DMS153 (cell line): ENCODE results near the gene SYCN.

ENCODE experiments used
- DNase-seq: peaks from one replicate; lab custom pipeline; 2025; lab: John Stamatoyannopoulos, UW

SYCN gene

DNA sequence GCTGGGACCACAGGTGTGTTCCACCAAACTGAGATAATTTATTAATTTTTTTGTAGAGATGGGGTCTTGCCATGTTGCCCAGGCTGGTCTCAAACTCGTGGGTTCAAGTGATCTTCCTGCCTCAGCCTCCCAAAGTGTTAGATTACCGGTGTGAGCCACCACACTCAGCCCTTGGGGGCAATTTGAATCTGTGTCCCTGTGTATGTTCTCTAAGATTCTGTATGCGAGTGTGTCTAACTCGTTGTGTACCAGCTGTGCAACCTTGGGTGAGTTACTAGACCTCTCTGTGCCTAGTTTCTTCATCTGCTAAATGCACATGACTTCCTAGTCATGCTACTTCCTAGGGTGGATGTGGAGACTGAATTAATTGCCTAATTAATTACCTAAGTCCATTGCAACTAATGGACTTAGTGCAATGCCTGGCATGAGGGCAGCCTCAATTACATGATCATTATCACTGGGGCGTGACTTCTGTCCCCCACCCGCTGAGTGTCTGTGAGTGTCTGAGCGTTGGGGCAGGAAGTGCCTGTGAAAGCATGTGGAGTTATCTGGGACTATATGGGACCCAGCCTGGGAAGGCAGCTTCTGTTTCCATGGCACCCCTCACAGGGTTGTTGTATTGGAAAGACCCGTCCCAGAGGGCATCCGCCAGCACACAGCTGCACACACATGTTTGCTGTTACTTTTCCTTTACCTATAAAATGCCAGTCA is 9.1 kb downstream of the SYCN start:
- DNase-seq, result no peak

DNA sequence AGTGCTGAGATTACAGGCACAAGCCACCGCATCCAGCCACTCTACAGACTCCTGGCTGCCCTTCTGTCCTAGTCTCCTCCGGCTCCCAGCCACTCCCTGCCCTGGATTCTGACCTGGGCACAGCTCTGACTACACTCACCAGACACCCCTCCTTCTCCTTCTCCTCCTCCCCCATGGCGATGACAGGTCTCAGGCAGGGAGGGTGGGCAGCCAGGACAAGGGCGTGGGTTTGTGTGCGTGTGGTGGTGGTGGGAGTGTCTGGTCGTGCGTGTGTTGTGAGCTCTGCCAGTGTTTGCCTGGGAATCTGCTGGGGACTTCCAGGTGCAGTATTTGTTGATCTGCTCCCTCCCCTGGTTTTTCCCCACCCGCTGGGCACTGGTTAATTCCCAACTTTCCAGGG is 10.3 kb downstream of the SYCN start:
- no peak for DNase-seq

DNA sequence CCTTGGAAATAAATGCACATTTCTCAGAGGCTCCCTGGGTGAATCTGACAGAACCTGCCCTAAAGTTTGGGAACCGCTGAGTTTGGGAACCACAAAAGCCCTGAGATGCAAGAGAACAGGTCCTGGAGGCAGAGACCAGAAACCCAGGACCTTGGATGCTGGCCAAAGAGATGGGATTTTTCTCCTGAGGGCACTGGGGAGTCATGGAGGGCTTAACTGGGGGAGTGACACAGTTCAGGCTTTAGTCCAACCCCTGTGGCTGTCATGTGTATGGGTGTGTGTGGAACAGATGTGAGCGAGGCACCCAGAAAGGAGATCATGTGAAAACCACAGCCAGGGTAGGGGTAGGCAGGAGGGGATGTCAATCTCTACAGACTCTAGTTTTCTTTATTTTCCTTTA is 11.2 kb downstream of the SYCN start:
- no peak for DNase-seq

DNA sequence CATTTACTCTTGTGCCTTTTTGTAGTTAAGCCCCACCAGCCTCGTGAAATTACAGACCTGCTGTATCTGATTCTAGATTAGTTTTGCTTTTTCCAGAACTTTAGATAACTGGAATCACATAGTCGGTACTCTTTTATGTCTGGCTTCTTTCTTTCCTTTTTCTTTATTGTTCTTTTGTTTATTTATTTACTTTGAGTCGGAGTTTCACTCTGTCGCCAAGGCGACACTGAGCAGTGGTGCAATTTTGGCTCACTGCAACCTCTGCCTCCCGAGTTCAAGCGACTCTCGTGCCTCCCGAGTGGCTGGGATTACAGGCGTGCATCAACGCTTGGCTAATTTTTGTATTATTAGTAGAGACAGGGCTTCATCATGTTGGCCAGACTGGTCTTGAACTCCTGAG is 13.3 kb downstream of the SYCN start:
- no peak for DNase-seq

DNA sequence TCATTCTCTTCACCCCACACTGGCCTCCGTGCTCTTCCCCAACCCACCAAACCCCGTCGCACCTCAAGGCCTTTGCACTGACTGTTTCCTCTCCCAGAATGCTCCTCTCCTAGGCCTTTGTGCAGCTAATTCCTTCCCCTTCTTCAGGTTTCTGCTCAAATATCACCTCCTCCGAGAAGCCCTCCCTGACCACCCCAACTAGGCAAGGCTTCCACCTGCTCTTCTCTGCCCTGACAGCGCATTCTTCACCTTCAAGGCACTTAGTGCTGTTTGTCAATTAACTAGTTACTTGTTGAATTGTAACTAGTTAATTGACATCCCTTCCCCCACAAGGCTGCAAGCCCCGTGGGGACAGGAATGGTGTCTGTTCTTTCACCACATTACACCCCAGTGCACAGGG is 15.1 kb downstream of the SYCN start:
- DNase-seq, result no peak

DNA sequence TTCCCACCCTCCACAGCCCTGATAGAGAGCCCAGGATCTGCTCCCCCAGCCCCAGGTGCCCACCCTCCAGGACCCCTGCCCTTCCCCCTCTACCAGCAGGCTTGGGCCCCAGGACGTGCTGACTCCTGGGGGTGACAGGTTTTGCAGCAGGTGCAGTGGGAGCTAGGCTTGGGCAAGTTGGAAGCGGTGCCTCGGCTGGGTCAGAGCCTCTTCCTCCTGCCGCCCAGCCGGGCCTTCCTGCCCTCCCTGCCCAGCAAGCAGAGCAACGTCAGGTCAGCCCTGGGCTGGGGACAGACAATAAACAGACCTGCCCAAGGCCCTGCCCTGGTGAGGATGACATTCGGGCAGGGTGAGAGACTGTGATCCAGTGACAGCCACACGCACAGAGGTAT is 16.5 kb downstream of the SYCN start:
- no peak for DNase-seq

DNA sequence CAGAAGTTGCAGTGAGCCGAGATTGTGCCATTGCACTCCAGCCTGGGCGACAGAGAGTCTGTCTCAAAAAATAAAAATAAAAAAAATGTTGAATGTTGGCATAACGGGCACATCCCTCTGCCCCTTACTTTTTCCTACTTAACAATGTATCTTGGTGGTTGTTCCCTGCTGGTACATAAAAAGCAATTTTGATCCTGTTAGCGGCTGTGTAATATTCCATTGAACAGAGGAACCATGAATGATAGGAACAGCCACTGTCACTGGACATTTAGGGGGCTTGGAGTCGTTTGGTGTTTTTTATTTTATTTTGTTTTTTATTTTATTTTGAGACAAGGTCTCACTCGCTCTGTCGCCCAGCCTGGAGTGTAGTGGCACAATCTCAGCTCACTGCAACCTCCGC is 17.7 kb downstream of the SYCN start:
- DNase-seq, result no peak

DNA sequence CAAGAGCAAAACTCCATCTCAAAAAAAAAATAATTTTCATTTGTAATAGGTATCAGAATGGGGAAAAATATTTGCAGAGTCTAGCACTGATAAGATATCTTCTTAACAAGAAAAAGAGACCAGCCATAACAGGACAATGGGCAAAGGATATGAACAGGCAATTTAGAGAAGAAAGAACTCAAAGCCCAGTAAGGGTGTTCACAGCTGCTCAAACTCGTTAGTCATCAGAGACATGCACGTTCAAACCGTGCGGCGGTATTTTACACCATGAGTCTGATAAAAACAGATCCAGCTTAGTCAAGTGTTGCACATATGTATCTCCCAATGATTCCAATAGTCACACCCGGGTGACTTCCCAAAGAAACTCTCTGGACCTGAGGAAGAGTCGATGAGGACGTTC is 21.0 kb downstream of the SYCN start:
- DNase-seq, result no peak

DNA sequence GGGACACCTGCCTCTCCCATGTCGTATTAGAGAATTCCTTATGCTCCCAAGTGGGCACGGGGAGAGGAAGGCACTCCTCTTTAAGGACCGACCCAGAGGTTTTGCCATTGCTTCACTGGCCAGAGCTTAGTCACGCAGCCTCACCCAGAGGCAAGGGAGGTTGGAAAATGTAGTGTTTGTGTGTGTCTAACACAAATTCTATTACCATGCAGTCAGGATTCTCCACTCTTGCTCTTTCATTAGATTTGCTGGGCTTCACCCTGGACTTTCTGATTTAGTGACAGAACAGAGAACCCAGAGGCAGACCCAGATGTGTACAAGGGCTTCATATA is 21.9 kb downstream of the SYCN start:
- no peak for DNase-seq

DNA sequence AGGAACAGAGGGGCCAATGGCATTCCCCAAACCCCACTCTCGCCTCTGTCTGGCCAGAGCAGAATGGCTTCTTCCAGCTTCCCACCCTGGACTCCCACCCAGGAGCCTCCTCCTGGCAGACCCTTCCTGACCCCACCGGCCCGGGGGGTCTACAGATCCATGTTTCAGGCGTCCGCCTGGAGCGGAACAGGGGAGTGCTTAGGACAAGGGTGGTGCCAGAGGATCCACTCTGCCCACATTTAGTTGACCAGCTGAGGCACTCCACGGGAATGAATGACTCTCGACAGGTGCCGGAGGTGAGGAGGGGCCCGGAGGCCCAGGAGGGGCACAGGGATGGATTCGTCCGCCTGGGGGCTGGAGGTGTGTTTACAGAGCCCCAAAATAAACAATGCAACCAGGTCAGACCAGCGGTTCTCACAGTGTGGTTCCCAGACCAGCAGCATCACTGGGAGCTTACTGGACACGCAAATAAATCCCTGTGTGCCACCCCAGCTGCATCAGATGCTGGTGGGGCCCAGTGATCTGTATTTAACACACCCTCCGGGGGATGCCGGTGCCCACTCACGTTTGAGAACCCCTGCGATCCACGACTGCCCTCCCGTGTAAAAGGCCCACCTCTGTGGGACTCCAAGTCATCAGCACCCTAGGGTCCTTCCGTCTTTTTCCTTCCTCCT is 22.4 kb downstream of the SYCN start:
- DNase-seq, result no peak

DNA sequence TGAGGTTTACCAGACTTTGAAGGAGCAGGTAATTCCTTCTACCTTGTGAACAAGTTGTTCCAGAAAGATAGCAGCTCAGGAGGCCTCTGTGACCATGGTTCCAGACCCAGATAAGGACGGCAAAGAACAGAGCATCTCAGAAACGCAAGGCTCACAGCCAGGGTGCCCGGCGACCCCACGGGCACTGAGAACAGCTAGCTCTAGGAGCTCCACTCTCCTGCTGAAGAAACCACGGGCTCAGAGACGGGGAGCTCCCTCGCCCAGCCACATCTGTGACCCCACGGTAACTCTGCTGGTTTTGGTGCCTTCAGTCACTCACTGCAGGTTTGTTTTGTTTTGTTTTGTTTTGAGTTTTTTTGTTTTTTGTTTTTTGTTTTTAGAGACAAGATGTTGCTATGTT is 23.3 kb downstream of the SYCN start:
- DNase-seq, result no peak

DNA sequence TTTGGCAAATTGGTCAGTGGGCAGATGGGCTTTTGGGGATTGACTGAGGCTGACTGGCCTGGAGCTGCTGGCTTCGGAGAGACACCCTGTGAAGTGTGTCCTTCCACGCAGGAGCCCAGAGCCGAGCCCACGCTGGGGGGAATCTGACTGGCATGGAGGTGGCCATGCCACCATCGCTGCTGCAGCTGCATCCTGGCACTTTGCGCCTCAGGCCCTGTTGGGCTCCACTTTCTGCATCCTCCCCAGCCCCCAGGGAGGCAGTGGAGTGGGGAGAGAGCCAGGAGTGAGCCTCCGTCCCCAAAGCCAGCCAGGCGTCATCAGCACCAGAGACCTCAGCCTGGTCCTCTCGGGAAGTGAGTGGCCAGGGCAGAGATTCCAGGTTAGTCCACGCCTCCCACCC is 24.3 kb downstream of the SYCN start:
- DNase-seq, result no peak

DNA sequence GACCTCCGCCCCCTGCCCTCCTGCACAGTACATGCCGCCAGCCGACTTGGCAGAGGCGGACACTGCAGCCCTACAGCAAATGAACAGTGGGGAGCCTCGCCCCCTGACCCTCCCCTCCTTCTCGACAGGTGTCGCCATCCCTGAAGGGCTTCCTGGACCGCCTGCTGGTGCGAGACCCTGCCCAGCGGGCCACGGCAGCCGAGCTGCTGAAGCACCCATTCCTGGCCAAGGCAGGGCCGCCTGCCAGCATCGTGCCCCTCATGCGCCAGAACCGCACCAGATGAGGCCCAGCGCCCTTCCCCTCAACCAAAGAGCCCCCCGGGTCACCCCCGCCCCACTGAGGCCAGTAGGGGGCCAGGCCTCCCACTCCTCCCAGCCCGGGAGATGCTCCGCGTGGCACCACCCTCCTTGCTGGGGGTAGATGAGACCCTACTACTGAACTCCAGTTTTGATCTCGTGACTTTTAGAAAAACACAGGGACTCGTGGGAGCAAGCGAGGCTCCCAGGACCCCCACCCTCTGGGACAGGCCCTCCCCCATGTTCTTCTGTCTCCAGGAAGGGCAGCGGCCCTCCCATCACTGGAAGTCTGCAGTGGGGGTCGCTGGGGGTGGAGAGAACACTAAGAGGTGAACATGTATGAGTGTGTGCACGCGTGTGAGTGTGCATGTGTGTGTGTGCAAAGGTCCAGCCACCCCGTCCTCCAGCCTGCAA is 25.6 kb downstream of the SYCN start:
- no peak for DNase-seq

DNA sequence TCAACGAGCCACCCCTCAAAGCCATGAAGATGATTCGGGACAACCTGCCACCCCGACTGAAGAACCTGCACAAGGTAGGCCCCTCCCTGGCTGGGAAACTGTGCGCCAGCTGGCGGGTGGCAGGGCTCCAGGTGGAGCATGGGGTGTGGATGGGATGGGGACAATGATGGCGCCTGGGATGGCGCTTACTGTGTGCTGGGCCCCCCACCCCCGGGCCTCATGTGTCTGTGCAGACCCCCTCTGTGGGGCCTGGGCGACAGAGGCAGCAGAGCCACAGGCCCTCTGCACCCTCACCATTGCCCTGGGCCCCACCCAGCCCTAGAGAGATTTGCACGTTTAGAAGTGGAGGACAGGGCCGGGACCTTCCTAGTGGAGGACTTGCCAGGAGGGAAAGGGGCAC is 26.3 kb downstream of the SYCN start:
- DNase-seq, result no peak

DNA sequence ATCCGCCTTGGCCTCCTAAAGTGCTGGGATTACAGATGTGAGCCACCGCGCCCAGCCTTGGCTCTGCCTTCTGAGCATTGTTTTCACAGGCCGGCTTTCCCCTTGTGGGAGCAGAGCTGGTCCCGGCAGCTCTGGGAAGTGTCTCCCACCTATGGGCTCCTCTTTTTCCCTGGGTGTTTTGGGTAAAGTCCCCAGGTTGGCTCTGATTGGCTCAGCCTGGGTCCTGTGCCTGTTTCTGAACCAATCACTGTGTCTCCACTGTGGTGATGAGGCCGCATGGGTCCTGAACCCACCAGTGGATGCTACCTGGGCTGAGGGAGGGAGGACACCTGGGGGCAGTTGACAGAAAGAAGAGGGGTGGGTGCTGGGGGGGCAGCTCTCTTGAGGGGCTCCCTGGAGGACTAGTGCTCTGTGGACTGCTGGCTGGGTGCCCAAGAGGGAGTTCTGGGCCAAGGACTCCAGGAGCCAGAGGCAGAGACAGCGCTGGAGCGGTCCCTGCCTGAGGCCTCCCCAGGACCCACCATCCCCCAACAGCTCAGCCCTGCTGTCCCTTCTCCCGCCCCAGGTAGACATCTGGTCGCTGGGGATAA is 26.9 kb downstream of the SYCN start:
- no peak for DNase-seq

DNA sequence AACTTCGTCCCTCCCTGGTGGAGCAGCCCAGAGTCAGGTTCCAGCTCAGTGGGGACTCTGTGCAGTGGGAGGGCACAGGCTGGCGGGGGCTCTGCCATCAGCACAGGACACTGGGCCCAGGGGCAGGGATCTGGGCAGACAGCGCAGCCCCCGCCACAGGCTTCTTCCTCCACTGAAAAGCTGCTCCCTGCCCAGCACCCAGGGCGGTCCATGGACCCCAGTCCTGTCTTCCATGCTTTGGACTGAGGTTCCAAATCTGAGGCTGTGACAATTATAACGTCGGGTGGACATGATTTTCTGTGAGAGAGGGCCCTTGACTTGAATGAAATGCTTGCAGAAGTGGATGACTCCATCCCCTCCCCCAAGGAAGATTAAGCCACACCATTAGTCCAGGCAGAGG is 28.5 kb downstream of the SYCN start:
- DNase-seq, result no peak

DNA sequence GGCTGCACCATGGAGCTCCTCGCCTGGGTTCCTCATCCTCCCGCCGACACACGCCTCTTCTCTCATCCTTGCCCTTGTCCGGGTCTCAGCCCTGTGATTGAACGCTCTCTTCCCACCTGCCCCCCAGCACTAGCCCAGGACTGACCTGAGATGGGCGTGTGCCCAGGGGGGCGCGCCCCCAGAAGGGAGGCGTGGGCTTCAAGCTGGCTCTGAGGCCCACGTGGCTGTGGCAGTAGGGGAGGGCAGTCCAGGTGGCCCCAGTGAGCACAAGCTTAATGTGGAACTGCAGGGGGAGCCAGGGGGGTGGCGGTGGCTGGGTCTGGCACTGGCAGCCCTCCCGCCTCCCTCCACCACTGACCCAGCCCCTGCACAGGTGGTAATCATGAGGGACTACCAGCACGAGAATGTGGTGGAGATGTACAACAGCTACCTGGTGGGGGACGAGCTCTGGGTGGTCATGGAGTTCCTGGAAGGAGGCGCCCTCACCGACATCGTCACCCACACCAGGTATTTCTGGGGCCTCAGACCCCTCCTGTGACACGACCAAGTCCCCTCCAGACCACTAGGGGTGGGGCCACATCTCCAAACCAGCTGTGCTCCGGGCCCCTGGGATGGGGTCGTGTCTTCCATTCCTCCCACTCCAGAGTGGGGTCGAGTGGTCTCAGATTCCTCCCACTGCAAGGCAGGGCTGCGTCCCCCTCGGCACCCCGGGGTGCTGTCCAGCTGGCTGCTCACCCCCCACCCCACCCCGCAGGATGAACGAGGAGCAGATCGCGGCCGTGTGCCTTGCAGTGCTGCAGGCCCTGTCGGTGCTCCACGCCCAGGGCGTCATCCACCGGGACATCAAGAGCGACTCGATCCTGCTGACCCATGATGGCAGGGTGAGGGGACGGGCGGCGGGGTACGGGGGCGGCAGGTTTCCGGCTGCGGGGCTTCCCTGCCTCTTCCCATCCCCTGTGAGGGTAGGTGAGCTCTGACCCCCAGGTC is 29.2 kb downstream of the SYCN start:
- no peak for DNase-seq

DNA sequence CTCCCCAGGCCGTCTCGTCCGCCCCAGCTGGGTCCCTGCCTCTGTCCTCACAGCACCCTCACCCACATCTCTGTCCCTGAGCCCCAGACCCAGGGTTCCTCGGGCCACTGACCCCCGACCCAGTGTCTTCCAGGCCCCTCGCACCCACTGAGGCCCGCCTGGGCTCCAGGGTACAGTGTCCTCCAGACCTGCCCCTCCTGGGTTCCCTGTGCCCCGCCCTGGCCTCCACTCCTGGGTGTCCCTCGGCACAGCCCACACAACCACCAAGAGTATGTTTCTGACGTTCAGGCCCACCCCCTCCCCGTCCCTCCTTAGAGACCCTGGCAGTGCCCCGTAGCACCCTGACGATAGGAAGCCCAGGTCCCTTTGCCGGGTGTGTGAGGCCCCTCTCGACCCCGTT is 29.9 kb downstream of the SYCN start:
- no peak for DNase-seq

DNA sequence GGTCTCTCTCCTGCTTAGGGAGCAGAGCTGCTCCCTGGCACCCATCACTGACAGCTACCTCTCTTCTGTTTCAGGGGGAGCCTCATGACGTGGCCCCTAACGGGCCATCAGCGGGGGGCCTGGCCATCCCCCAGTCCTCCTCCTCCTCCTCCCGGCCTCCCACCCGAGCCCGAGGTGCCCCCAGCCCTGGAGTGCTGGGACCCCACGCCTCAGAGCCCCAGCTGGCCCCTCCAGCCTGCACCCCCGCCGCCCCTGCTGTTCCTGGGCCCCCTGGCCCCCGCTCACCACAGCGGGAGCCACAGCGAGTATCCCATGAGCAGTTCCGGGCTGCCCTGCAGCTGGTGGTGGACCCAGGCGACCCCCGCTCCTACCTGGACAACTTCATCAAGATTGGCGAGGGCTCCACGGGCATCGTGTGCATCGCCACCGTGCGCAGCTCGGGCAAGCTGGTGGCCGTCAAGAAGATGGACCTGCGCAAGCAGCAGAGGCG is 30.5 kb downstream of the SYCN start:
- DNase-seq, result no peak

DNA sequence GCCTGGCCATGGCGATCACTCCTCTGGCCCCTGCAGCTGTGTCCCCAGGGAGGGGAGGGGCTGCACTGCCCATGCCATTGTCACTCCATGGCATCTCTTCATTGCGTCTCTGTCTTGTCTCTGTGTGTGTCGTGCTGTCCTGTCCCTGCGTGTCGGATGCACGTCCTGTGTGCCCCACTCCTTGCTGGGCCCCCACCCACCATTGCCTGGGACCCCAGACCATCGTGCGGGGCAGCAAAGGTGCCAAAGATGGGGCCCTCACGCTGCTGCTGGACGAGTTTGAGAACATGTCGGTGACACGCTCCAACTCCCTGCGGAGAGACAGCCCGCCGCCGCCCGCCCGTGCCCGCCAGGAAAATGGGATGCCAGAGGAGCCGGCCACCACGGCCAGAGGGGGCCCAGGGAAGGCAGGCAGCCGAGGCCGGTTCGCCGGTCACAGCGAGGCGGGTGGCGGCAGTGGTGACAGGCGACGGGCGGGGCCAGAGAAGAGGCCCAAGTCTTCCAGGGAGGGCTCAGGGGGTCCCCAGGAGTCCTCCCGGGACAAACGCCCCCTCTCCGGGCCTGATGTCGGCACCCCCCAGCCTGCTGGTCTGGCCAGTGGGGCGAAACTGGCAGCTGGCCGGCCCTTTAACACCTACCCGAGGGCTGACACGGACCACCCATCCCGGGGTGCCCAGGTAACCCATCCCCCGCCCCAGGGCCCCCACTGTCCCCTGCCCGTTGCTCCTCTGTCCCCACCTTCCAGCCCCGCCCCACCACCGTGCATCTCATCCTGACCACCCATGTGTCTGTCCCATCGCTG is 31.2 kb downstream of the SYCN start:
- no peak for DNase-seq
